HFFc6 (cell line): ENCODE results near the gene RMND1. TPM values are rescaled to one million over a fixed set of nuclear protein-coding genes. Genes with fewer than 3 reads are reported as not detected.

Experiments
- DNase-seq: peaks from one replicate; pipeline ENCODE4 v3.0.0-alpha.2; 2018
- H3K27ac Mint-ChIP-seq: 2 replicates; pipeline ENCODE4 v1.8.0; 2020; ENCODE audit warnings: mild to moderate bottlenecking, mixed read lengths
- H3K27me3 Mint-ChIP-seq: 2 replicates; pipeline ENCODE4 v1.8.0; 2021; ENCODE audit warnings: mild to moderate bottlenecking, moderate library complexity, mixed read lengths; ENCODE audit not compliant: insufficient read depth
- H3K36me3 Mint-ChIP-seq: 2 replicates; pipeline ENCODE4 v1.8.0; 2021; ENCODE audit warnings: low read depth, mixed read lengths
- H3K4me1 Mint-ChIP-seq: 2 replicates; pipeline ENCODE4 v1.8.0; 2020; ENCODE audit warnings: low read depth, mixed read lengths
- H3K4me3 Mint-ChIP-seq: 2 replicates; pipeline ENCODE4 v1.8.0; 2020; ENCODE audit warnings: mild to moderate bottlenecking, moderate library complexity, mixed read lengths
- H3K9me3 Mint-ChIP-seq: 2 replicates; pipeline ENCODE4 v1.8.0; 2020; ENCODE audit warnings: mild to moderate bottlenecking, mixed read lengths
- total RNA-seq, 6 experiments: library from RNA; stranded (reverse); fragmentation: NEBNext Ultra II Directional; extraction: Animal tissue kit (Norgen Biotek cat#: 25700); gene quantifications; 2 replicates in 1 of 6; 3 replicates in 5 of 6; pipeline ENCODE4 v1.2.3, GENCODE V29; 2021
- TF ChIP-seq, protein P1 (sequence below): fragments of 200-600 bp; sonication (generic); IDR thresholded peaks from 2 replicates; pipeline ENCODE4 v1.5.0; 2021; ENCODE audit warnings: antibody characterized with exemption, mild to moderate bottlenecking

The RMND1 gene
- total RNA-seq, 6 experiments from 2014 or later, result 20.6 to 27.5 (median 22.0) TPM

DNA sequence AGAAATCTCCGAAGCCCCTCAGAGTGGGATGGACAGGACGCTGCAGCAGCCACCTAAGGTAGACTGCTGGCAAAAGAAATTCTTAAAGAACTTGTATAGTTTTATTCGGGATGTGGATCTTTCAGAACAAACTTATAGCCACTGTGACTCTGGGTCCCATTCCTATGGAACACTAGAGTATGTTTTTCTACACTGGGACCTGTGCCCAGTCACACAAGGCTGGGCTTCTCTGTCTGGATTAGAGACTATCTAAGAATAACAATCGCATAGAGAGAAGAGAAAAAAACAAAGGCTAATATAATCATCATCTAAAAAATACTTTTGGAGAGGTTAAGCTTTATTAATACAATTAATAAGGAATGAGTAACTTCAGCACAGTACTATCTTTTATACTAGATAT, 28.9 kb downstream of the RMND1 start:
- H3K27ac Mint-ChIP-seq, result no peak overlapping the region

DNA sequence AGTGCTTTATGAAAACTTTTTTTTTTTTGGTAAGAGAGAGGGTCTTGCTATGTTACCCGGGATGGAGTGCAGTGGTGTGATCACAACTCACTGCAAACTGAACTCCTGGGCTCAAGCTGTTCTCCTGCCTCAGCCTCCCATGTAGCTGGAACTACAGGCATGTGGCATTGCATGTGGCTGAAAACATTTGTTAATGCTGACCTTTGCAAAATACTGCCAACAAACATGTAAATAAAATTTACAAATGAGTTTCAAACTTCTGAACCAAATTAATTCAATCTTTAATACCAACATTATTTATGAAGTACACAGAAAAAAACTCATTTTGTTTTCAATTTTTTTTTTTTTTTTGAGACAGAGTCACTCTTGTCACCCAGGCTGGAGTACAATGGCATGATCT, 34.4 kb downstream of the RMND1 start:
- Mint-ChIP-seq H3K4me3 (no peak overlapping the region), H3K36me3 (peaks cover 51% of the 10 kb centered on the region), H3K27ac (no peak overlapping the region), H3K9me3 (no peaks in the 10 kb centered on the region), H3K27me3 (no peaks in the 10 kb centered on the region; the same call in 1 of the 2 replicates), H3K4me1 (no peaks in the 10 kb centered on the region)
- DNase-seq, result no peak
- TF ChIP-seq, protein P1, sequence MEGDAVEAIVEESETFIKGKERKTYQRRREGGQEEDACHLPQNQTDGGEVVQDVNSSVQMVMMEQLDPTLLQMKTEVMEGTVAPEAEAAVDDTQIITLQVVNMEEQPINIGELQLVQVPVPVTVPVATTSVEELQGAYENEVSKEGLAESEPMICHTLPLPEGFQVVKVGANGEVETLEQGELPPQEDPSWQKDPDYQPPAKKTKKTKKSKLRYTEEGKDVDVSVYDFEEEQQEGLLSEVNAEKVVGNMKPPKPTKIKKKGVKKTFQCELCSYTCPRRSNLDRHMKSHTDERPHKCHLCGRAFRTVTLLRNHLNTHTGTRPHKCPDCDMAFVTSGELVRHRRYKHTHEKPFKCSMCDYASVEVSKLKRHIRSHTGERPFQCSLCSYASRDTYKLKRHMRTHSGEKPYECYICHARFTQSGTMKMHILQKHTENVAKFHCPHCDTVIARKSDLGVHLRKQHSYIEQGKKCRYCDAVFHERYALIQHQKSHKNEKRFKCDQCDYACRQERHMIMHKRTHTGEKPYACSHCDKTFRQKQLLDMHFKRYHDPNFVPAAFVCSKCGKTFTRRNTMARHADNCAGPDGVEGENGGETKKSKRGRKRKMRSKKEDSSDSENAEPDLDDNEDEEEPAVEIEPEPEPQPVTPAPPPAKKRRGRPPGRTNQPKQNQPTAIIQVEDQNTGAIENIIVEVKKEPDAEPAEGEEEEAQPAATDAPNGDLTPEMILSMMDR, result no peak

More for the DNA sequence above, 28.9 kb downstream of the RMND1 start:
- Mint-ChIP-seq H3K27me3 (no peaks in the 10 kb centered on the region; the same call in 1 of the 2 replicates), H3K4me3 (no peak overlapping the region), H3K9me3 (no peaks in the 10 kb centered on the region), H3K36me3 (peaks cover 35% of the 10 kb centered on the region), H3K4me1 (no peaks in the 10 kb centered on the region)
- TF ChIP-seq, protein P1, result no peak
- no peak for DNase-seq

DNA sequence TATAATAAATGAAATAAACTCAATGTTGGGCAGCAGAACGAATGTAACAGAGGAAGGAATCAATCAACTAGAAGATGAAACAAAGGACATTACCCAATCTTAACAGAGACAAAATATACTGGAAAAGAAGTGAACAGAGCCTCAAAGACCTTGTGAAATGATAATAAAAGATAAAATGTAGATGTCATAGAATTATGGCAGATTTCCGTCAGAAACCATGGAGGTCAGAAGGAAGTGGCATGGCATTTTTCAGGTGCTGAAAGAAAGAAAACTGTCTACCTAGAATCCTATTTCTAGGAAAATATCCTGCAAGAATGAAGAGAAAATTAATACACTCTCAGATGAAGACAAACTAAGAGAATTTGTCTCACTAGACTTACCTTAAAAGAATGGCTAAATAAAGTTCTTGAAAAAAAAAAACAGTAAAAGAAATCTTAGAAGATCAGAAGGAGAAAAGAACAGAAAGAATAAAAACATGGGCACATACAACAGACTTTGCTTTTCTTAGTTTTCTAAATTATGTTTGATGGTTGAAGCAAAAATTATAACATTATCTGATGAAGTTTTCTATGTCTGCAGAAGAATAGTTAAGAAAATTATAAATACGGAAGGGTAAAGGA, 37.2 kb downstream of the RMND1 start:
- no peak overlapping the region for H3K27ac Mint-ChIP-seq

DNA sequence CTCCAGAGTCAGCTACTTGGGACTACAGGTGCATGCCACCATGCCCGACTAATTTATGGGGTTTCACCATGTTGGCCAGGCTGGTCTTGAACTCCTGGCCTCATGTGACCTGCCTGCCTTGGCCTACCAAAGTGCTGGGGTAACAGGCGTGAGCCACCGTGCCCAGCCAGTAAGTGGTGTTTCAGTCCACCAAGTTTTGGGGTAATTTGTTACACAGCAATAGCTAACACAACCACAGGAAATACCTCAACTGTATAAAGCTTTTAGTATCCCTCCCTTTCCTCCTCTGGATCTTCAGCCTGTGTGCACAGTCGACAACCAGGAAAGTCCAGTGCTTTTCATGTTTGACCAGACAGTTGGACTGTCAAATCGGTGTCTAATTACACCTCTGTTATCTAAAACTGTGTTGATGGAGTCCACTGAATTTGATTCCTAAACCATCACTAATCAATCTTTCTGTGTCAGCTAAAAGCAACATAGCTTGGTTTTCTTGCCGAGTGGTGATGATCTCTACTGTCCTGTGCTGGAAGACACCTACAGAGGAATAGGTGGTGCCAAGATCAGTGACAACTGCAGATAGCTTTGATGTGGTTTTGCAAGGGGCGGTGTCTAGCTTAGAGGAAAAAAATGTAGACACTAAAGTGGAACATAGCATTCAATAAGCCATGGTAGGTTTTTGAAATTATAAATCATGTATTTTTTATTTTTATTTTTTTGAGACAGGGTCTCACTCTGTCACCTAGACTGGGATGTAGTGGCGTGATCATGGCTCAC, 38.4 kb downstream of the RMND1 start:
- H3K4me3 Mint-ChIP-seq, result no peak overlapping the region
- H3K4me1 Mint-ChIP-seq, result peaks cover 11% of the 10 kb centered on the region
- DNase-seq, result no peak
- H3K27me3 Mint-ChIP-seq, result peaks cover 5% of the 10 kb centered on the region
- H3K9me3 Mint-ChIP-seq, result no peaks in the 10 kb centered on the region
- H3K27ac Mint-ChIP-seq, result no peak overlapping the region
- TF ChIP-seq, protein P1, result no peak
- H3K36me3 Mint-ChIP-seq, result peaks cover 65% of the 10 kb centered on the region

More for the DNA sequence above, 37.2 kb downstream of the RMND1 start:
- no peak for DNase-seq
- no peaks in the 10 kb centered on the region for H3K9me3 Mint-ChIP-seq
- peaks cover under 1% of the 10 kb centered on the region; the same call in 1 of the 2 replicates for H3K4me1 Mint-ChIP-seq
- peaks cover 56% of the 10 kb centered on the region for H3K36me3 Mint-ChIP-seq
- TF ChIP-seq, protein P1, result no peak
- peaks cover 2% of the 10 kb centered on the region; the same call in 1 of the 2 replicates for H3K27me3 Mint-ChIP-seq
- no peak overlapping the region for H3K4me3 Mint-ChIP-seq

DNA sequence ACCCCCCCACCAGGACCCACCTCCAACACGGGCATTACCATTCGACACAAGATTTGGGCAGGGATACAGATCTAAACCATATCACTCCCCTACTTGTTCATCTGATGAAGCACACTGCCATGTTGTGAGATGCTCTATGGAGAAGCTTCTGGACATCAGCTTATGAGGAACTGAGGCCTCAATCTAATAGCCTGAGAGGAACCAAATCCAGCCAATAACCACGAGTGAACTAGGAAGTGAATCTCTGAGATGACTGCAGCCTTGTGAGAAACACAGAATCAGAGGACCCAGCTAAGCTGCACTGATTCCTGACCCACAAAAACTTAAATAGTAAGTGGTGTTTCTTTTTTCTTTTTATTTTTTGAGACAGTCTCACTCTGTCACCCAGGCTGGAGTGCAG, 39.0 kb downstream of the RMND1 start:
- Mint-ChIP-seq H3K4me3 (no peak overlapping the region), H3K4me1 (peaks cover 11% of the 10 kb centered on the region), H3K9me3 (no peaks in the 10 kb centered on the region), H3K27me3 (peaks cover 5% of the 10 kb centered on the region), H3K27ac (no peak overlapping the region), H3K36me3 (peaks cover 66% of the 10 kb centered on the region)
- TF ChIP-seq, protein P1, result no peak
- DNase-seq, result no peak
